Stimulated activated CD4-positive, alpha-beta T cell treated with anti-CD3 and anti-CD28 coated beads, Interleukin-15, amount 100 ng/mL, for 24 hours (primary cell): ENCODE measurements around the gene AKT3.
"Not testable (repeated sequence)": the region's sequence is repeated elsewhere in the genome, so short reads cannot be mapped to it uniquely, and the experiment has no call there.

Experiments
- DNase-seq: peaks from one replicate; pipeline ENCODE4 v3.0.0-alpha.2; 2020

Gene AKT3

DNA sequence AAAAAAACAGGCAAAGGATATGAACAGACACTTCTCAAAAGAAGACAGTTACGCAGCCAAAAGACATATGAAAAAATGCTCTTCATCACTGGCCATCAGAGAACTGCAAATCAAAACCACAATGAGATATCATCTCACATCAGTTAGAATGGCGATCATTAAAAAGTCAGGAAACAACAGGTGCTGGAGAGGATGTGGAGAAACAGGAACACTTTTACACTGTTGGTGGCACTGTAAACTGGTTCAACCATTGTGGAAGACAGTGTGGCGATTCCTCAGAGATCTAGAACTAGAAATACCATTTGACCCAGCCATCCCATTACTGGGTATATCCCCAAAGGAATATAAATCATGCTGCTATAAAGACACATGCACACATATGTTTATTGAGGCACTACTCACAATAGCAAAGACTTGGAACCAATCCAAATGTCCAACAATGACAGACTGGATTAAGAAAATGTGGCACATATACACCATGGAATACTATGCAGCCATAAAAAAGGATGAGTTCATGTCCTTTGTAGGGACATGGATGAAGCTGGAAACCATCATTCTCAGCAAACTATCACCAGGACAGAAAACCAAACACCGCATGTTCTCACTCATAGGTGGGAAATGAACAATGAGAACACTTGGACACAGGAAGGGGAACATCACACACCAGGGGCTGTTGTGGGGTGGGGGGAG, 77.5 kb downstream of the AKT3 start:
- DNase-seq, result not testable (repeated sequence)

DNA sequence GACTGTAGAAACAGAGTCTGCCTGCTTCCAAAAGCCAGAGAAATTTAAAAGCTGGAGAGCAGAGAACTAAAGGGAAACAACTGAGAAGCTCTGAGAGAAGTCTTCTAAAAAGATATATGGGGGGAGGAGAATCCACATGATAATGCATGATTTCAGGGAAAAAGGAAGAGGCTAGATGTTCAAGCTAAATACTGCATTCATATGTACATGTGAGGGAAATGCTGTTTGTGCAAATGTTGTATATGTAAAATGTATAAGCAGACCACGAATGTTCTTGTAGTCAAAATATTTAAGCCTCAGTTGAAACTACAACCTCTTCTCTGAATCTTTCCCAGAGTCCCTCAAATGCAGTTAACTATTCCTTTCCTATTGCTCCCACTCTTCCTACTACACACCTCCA, 79.2 kb downstream of the AKT3 start:
- DNase-seq, result no peak

DNA sequence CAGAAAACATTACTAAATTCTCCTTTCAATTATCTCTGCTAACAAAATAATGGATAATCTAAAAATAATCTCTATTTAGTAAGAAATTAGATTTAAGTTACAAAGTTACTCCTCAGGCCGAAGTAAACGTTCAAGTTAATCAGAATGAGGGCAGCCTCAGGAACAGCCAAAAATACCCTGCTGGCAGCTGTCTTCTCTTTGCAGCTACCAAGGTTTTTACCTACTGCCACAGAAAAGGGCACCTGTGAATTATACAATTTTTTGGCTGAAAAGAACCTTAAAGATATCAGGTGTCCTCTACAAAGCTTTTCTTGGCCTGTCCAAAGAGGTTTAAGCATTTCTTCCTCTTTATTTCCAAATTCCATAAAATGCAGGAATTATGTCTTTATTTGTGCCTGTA, 84.4 kb downstream of the AKT3 start:
- no peak for DNase-seq

GRCh38 chr1:243763806-243764205, 86.2 kb downstream of the AKT3 start:
- DNase-seq, result no peak

GRCh38 chr1:243758647-243759046, 91.4 kb downstream of the AKT3 start:
- DNase-seq, result no peak

GRCh38 chr1:243756529-243756928, 93.5 kb downstream of the AKT3 start:
- no peak for DNase-seq

GRCh38 chr1:243754348-243754747, 95.7 kb downstream of the AKT3 start:
- DNase-seq, result no peak

GRCh38 chr1:243751506-243751905, 98.5 kb downstream of the AKT3 start:
- no peak for DNase-seq

DNA sequence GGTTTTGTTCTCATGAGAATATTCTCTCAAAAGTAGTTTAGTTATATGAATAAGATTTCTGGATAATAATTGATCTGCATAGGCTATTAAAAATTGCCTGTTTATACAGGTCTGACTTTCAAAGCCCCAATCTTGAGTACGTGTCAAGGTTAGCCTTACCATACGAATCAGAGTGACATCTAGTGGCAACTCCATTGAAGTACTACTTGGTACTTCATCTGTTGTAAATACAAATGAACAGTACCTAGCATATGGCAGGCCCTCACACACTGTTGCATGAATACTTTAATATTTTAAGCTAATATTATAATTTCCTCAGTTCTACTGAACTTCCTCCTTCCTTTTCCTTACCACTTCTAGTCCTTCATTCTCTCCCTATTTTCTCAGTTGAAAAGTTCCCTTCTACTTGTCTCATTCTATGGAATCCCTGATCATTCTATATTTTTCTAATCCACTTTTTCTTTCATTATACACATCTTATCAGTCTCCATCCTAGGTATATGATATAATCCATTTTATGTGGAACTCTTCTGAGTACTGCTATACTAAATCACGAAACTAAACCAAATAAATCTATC, 101.2 kb downstream of the AKT3 start:
- no peak for DNase-seq

DNA sequence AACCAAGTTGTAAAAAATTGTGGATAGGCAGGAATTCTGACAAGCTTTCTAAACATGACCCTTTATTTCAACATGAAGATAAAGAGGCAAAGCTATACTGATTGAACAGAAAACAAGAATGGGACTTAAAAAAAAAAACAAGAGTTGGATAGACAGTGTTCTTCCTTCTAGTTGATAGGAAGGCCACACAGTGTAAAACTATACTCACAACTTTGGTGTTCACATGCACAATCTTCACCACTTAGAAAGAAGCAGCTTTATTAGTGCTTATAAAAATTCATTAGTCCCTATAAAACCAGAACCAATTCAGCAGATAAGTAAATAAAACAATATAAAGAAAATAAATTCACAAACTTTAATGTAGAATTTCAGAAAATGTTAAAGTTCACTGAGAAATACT, 101.8 kb downstream of the AKT3 start:
- no peak for DNase-seq

- DNase-seq, result no peak
These were observed 103.3 kb downstream of the AKT3 start for GRCh38 chr1:243746751-243747150.

DNA sequence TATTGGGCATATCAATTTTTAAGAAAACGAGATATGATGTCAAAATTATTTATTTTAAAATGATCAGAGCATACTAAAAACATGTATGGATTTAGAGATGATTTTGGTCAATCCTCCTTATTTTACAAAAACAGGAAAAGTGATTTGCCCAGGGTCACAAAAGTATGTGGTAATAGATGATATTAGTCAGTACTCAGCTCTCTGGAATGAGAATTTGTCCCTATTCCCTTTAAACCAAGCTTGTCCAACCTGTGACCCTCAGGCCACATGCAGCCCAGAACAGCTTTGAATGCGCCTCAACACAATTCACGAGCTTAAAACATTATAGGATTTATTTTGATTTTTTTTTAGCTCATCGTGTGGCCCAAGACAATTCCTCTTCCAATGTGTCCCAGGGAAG, 104.7 kb downstream of the AKT3 start:
- no peak for DNase-seq

- no peak for DNase-seq
These were observed 107.2 kb downstream of the AKT3 start for GRCh38 chr1:243742819-243743218.

GRCh38 chr1:243740255-243740999, 109.6 kb downstream of the AKT3 start:
- no peak for DNase-seq

DNA sequence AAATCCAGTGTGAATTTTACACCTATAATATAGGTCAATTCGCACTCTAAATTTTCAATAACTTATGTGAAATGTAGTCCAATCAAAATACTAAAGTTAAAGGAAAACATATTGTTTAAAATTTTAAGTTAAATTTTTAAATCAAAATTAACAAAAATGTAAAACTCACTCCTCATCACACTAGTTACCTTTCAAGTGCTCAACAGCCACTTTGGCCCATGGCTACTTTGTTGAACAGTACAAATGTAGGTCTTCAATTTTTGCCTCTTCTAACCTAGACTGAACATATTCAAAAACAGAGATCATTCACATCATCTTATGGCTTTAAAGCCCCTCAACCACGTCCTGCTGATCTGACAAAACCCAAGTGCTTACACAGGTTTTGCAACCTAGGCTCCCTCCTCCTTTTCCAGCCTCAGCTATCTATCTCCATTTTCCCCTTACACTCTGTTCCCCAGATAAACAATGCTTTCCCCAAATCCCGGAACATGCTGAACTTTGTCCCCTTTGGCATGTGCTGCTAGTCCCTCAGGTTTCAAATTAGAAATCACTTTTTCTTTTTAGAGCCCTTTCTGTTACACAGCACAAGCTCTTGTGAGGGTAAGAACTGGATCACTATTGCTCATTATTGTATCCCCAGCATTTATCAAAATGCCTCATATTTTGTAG, 110.6 kb downstream of the AKT3 start:
- no peak for DNase-seq

DNA sequence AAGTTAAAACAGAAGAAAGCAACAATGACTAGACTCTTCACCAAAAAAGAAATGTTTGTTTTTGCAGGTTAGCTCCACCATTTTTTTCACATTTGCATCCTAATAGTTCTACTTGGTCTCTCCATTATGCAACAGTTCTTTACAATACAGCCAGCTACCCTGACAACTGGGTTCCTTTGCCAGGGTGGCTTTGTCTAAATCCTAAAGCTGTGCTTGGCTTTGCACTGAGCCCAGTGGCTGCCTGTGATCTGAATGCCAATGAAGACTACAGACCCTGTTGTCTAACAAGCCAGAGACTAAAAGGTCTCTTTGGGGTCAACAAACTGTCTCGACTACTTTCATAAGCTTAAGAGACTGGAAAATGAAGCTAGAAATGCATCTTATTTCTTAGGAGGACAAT, 112.0 kb downstream of the AKT3 start:
- DNase-seq, result no peak

GRCh38 chr1:243735457-243735856, 114.6 kb downstream of the AKT3 start:
- DNase-seq, result no peak

- DNase-seq, result no peak
These were observed 115.7 kb downstream of the AKT3 start for GRCh38 chr1:243734308-243734695.

DNA sequence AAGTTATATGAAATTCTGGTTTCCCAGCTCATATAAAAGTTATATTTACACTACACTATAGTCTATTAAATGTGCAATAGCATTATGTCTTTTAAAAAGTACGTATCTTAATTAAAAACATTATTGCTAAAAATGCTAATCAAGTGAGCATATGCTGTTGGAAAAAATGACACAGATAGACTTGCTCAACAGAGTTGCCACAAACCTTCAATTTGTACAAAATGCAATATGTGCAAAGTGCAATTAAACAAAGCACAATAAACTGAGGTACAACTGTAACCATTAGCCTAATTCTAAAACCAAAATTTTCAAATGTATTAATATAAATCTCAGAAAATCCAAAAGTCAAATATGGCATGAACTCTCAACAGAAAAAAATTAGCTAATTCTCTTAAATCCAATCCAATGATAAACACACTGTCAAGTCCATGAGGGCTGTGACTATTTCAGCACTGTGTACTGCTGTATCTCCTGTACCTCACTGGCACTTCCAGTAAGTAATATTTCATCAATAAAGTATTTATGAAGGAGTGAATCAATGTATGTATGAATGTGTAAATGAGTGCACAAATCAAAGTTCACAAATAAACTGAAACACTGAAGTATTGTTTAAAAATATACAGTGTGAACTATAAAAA, 116.3 kb downstream of the AKT3 start:
- DNase-seq, result no peak

- DNase-seq, result no peak
These were observed 117.4 kb downstream of the AKT3 start for GRCh38 chr1:243732637-243733036.

DNA sequence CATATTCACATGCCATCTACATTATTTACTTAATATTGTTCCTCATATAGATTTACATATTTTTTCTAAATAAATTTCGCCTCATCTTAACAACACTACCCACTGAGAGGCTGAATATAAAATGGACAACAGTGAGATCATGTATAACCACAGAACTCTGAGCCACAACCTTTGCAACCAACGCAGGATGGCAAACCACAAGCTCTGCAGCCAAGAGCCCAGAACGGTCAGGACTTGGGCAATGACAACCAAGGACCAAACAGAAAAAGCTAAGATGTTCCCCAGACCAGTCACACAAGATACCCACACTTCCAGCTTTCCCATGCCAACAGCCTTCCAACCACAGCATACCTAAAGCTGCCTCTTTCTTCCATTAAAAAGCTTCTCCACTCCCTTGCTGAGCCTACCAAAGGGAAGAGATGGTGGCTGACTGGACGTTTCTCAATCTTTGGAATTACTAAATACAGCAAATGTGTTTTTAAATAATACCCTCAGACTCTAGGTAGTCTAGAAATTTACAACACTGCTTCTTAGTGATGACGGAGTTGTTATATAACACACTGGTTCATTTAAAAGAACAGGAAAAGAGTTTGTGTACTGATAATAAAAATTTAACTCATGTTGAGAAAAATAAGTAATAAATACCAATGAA, 117.9 kb downstream of the AKT3 start:
- no peak for DNase-seq

- no peak for DNase-seq
These were observed 118.6 kb downstream of the AKT3 start for GRCh38 chr1:243731301-243731891.
